Endometrial microvascular endothelial cells (primary cell): ENCODE results near the gene ADAMTSL4. TPM values are rescaled to one million over a fixed set of nuclear protein-coding genes. Genes with fewer than 3 reads are reported as not detected.

Experiments used
- total RNA-seq: library from RNA; depleted of rRNA; stranded (reverse); fragments of >200 nt; gene quantifications from one replicate; pipeline ENCODE4 v1.2.3, GENCODE V29; 2015; ENCODE audit errors: inconsistent ontology term

The ADAMTSL4 gene
- total RNA-seq, 1 donor from 2014 or later, result 1.8 TPM

Other genes with a start within 250 kb of the ADAMTSL4 start
- gene PRPF3, start 227.9 kb upstream of the ADAMTSL4 start, total RNA-seq, result 29.6 TPM
- 15.2 TPM for gene RPRD2, start 185.3 kb upstream of the ADAMTSL4 start, total RNA-seq
- gene TARS2, start 62.0 kb upstream of the ADAMTSL4 start, total RNA-seq, result 12.5 TPM
- 5.8 TPM for gene ECM1, start 41.3 kb upstream of the ADAMTSL4 start, total RNA-seq
- gene FALEC, start 33.7 kb upstream of the ADAMTSL4 start, total RNA-seq, result not detected
- gene MCL1, start 30.2 kb downstream of the ADAMTSL4 start, total RNA-seq, result 382 TPM
- gene ENSA, start 80.2 kb downstream of the ADAMTSL4 start, total RNA-seq, result 250 TPM
- gene GOLPH3L, start 147.7 kb downstream of the ADAMTSL4 start, total RNA-seq, result 28.6 TPM
- not detected for gene HORMAD1, start 171.5 kb downstream of the ADAMTSL4 start, total RNA-seq
- 74.1 TPM for gene CTSS, start 216.4 kb downstream of the ADAMTSL4 start, total RNA-seq